ENCODE data around the gene C1S.

DNA sequence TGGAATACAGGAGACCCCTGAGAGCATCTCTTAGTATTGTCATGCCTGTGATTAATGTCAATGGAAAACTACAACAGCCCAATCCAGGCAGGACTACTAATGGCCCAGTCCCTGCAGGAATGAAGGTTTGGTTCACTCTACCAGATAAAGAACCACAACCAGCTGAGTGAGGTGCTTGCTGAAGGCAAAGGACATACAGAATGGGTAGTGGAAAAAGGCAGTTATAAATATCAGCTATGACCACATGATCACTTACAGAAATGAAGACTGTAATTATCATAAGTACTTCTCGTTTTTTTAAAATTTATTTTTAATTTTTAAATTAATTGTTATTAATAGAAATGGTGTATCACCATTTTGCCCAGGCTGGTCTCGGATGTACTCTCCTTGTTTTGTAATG, 25.1 kb upstream of the C1S start:
- TF ChIP-seq, protein P1, sequence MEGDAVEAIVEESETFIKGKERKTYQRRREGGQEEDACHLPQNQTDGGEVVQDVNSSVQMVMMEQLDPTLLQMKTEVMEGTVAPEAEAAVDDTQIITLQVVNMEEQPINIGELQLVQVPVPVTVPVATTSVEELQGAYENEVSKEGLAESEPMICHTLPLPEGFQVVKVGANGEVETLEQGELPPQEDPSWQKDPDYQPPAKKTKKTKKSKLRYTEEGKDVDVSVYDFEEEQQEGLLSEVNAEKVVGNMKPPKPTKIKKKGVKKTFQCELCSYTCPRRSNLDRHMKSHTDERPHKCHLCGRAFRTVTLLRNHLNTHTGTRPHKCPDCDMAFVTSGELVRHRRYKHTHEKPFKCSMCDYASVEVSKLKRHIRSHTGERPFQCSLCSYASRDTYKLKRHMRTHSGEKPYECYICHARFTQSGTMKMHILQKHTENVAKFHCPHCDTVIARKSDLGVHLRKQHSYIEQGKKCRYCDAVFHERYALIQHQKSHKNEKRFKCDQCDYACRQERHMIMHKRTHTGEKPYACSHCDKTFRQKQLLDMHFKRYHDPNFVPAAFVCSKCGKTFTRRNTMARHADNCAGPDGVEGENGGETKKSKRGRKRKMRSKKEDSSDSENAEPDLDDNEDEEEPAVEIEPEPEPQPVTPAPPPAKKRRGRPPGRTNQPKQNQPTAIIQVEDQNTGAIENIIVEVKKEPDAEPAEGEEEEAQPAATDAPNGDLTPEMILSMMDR (IDR thresholded peaks at IDR 0.05 in 8 of 11, conservative IDR thresholded peaks at IDR 0.05 in 3 of 11), result no peak
- TF ChIP-seq POLR2A (IDR thresholded peaks at IDR 0.05), result no peak

All from spleen (tissue), 7 donors.